ENCODE results near the gene MRTFA.

Gene MRTFA

DNA sequence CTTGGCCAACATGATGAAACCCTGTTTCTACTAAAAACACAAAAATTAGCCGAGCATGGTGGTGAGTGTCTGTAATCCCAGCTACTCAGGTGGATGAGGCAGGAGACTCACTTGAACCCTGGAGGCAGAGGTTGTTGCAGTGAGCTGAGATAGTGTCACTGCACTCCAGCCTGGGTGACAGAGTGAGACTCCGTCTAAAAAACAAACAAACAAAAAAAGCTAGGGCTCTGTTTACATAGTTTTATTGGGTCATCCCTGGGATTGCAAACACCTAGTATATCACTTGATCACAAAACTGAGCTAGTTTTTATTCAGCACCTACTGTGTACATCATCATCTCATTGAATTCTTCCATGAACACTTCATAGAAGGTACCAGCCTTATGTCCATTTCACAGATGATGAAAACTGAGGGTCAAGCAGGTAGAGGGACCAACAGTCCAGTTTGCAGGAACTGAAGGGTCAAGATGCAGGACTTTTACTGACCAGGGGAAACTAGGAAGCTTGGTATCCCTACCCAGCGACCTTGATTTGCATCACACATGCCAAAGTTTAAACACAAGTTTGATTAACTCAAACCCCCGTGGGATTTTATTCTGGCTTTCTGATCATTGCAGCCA is 9.2 kb upstream of the MRTFA start:
- TF ChIP-seq, protein P1, sequence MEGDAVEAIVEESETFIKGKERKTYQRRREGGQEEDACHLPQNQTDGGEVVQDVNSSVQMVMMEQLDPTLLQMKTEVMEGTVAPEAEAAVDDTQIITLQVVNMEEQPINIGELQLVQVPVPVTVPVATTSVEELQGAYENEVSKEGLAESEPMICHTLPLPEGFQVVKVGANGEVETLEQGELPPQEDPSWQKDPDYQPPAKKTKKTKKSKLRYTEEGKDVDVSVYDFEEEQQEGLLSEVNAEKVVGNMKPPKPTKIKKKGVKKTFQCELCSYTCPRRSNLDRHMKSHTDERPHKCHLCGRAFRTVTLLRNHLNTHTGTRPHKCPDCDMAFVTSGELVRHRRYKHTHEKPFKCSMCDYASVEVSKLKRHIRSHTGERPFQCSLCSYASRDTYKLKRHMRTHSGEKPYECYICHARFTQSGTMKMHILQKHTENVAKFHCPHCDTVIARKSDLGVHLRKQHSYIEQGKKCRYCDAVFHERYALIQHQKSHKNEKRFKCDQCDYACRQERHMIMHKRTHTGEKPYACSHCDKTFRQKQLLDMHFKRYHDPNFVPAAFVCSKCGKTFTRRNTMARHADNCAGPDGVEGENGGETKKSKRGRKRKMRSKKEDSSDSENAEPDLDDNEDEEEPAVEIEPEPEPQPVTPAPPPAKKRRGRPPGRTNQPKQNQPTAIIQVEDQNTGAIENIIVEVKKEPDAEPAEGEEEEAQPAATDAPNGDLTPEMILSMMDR (IDR thresholded peaks at IDR 0.05; ENCODE audit: low read depth, low read length, missing control alignments), result no peak
- no peak overlapping the region for H3K27ac ChIP-seq
- no peak for DNase-seq
- no peaks in the 10 kb centered on the region for H3K27me3 ChIP-seq (replicated peaks)
- no peaks in the 10 kb centered on the region for H3K36me3 ChIP-seq (replicated peaks)
- H3K4me3 ChIP-seq (ENCODE audit: low read depth, low read length), result no peak overlapping the region
- in situ Hi-C loops (cut with HindIII; ENCODE audit: low pct_ligation_motif_present, low sequenced_read_pairs), result loop anchor here (5.0 to 25.0 kb wide), 2 partner anchors 108 to 208 kb away; no protein-coding TSS in a partner anchor

DNA sequence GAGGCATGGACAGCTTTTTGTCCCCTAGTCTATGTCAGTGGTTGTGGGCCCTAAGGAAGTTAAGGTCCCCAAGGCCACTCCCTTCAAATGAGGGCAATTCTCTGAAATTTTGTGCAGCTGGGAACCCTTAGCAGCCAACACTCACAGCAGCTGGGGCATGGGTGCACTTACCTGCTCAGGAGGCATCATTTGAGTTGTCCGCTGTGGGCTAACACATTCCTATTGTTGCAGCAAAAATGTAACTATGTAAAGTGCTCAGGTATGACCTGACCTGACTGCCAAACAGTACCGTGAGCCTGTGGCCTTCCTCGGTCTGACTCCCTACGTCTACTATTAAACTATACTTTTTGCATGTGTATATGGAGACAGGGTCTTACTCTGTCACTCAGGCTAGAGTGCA is 5.8 kb upstream of the MRTFA start:
- Histone ChIP-seq H3K36me3 (replicated peaks) (no peaks in the 10 kb centered on the region), H3K27me3 (replicated peaks) (no peaks in the 10 kb centered on the region), H3K27ac (no peak overlapping the region), H3K4me3 (ENCODE audit: low read depth, low read length) (no peak overlapping the region)
- TF ChIP-seq, protein P1 (IDR thresholded peaks at IDR 0.05; ENCODE audit: low read depth, low read length, missing control alignments), result no peak
- no peak for DNase-seq
- in situ Hi-C loops (cut with HindIII; ENCODE audit: low pct_ligation_motif_present, low sequenced_read_pairs), result loop anchor here (25.0 kb wide), 1 partner anchor 105 kb away; no protein-coding TSS in a partner anchor

DNA sequence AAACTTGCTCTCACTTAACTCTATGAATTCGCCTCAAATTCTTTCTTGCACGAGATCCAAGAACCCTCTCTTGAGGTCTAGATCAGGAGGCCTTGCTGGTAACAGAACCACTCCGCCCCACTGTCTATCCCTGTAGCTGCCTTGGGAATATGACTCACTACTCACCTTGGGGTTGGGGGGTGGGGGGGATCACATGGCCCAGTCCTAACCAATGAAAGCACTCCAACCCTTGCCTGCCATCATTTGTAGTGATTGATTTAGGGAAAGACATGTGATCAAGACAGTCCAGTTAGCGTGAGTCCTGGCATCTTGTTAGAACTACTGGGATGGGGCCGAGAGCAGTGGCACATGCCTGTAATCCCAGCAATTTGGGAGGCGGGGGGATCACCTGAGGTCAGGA is 4.8 kb upstream of the MRTFA start:
- Histone ChIP-seq H3K36me3 (replicated peaks) (no peaks in the 10 kb centered on the region), H3K27ac (no peak overlapping the region), H3K4me3 (ENCODE audit: low read depth, low read length) (no peak overlapping the region), H3K27me3 (replicated peaks) (no peaks in the 10 kb centered on the region)
- in situ Hi-C loops (cut with HindIII; ENCODE audit: low pct_ligation_motif_present, low sequenced_read_pairs), result loop anchor here (25.0 kb wide), 1 partner anchor 104 kb away; no protein-coding TSS in a partner anchor
- TF ChIP-seq, protein P1 (IDR thresholded peaks at IDR 0.05; ENCODE audit: low read depth, low read length, missing control alignments), result no peak
- DNase-seq, result no peak

DNA sequence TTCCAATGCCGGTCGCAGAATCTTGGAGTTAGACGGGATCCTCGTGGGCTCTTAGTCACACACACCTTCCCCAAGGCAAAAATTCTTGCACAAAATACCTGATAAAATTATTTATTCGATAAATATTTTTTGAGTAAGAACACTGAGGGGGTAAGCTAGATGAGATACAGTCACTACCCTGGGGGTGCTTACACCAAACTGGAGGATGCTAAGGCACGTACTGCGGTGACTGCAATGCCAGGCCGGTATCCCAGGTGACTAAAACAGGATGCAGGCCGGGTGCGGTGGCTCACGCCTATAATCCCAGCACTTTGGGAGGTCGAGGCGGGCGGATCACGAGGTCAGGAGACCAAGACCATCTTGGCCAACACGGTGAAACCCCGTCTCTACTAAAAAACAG is 1.7 kb upstream of the MRTFA start:
- in situ Hi-C loops (cut with HindIII; ENCODE audit: low pct_ligation_motif_present, low sequenced_read_pairs), result loop anchor here (25.0 kb wide), 1 partner anchor 101 kb away; no protein-coding TSS in a partner anchor
- Histone ChIP-seq H3K36me3 (replicated peaks) (no peaks in the 10 kb centered on the region), H3K4me3 (ENCODE audit: low read depth, low read length) (no peak overlapping the region), H3K27ac (no peak overlapping the region), H3K27me3 (replicated peaks) (no peaks in the 10 kb centered on the region)
- TF ChIP-seq, protein P1 (IDR thresholded peaks at IDR 0.05; ENCODE audit: low read depth, low read length, missing control alignments), result no peak
- DNase-seq, result no peak

DNA sequence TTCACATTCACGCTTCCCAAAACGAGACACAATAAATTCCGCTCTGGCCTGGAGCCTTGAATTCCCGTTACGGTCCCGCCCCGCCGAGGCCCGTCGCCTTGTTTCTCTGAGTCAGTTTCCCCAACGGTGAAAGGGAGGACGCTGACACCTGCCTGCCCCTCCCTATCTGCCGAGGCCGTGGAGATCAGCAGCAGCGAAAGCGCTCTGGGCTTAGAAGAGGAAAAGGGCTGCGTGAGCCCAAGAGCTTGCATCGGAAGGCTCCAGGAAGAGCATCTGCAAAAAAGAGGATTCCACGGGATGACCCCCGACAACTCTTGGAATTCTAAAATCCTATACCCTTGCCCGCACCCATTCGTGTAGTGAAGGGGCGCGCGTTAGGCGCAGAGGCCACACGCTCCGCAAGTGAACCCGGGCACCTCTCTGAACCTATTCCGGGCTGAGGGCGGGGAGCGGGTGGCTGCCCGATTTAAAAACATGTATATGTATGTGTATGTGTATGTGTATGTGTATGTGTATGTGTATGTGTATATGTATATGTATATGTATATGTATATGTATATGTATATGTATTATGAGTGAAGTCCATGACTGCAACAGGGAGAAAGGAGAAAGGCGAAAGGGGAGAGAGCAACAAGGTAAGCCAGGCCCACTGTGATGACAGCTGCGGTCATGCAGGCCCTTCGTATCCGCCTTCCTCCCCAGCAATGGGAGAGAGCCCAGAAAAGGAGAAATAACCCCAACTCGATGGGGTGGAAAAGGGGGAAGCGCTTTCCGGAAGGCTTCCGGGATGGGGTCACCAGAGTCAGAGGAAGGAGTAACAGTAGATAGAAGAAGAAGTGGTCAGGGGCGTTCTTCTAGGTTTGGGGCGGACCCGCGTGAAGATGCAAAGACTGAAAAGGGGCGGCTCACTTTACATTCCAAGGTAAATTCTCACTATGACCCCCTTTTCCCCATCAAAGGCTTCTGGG is 948 bp upstream of the MRTFA start:
- Histone ChIP-seq H3K36me3 (replicated peaks) (no peaks in the 10 kb centered on the region), H3K4me3 (ENCODE audit: low read depth, low read length) (peak overlapping the region; percentile 77), H3K27me3 (replicated peaks) (no peaks in the 10 kb centered on the region), H3K27ac (peak overlapping the region; percentile 67)
- TF ChIP-seq, protein P1 (IDR thresholded peaks at IDR 0.05; ENCODE audit: low read depth, low read length, missing control alignments), result no peak
- no peak for DNase-seq
- in situ Hi-C loops (cut with HindIII; ENCODE audit: low pct_ligation_motif_present, low sequenced_read_pairs), result loop anchor here (25.0 kb wide), 1 partner anchor 100 kb away; no protein-coding TSS in a partner anchor

All from brain microvascular endothelial cell (primary cell).